ENCODE measurements around the gene ERLEC1. TPM values are rescaled to one million over a fixed set of nuclear protein-coding genes. Genes with fewer than 3 reads are reported as not detected.

Gene ERLEC1
- total RNA-seq, 1 donor, result 95.2 TPM

DNA sequence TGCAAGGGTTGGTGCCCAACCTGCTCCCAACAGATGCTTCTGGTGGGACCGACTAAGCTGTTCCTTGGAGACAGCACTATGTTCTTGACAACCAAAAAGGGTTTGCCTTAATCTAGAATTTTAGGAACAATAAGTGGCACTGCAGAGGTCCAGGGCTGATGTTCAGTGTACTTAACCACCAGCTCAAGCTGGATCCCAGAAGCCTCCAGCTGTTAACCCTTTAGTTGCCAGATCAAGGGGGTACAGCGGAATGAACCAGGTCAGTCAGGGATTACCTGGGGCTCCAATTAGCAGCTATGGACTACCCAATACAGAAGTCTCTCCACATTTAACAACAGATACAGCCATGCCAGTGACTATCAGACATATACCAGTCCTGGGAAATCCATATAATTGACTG lies 69.4 kb downstream of the ERLEC1 start:
- peaks cover 7% of the 10 kb centered on the region for H3K4me1 ChIP-seq (ENCODE audit: insufficient read depth, low read length)
- peaks cover 19% of the 10 kb centered on the region for H3K36me3 ChIP-seq (ENCODE audit: insufficient read depth, low read length)
- no peak overlapping the region for H3K4me3 ChIP-seq (ENCODE audit: insufficient read depth, low read length)
- H3K79me2 ChIP-seq (ENCODE audit: insufficient read depth, low read length), result no peaks in the 10 kb centered on the region
- no peaks in the 10 kb centered on the region for H3K27me3 ChIP-seq (ENCODE audit: insufficient read depth, low read length)
- no peak overlapping the region for H3K27ac ChIP-seq (ENCODE audit: low read depth, low read length)
- H2AFZ ChIP-seq (ENCODE audit: low read length), result no peak overlapping the region
- DNase-seq (ENCODE audit: insufficient read length, low spot score, missing footprints), result no peak
- H4K20me1 ChIP-seq (ENCODE audit: insufficient read depth, low read length), result peaks cover 9% of the 10 kb centered on the region
- no peak overlapping the region for H3K4me2 ChIP-seq (ENCODE audit: insufficient read depth, low read length)
- TF ChIP-seq, protein P1, sequence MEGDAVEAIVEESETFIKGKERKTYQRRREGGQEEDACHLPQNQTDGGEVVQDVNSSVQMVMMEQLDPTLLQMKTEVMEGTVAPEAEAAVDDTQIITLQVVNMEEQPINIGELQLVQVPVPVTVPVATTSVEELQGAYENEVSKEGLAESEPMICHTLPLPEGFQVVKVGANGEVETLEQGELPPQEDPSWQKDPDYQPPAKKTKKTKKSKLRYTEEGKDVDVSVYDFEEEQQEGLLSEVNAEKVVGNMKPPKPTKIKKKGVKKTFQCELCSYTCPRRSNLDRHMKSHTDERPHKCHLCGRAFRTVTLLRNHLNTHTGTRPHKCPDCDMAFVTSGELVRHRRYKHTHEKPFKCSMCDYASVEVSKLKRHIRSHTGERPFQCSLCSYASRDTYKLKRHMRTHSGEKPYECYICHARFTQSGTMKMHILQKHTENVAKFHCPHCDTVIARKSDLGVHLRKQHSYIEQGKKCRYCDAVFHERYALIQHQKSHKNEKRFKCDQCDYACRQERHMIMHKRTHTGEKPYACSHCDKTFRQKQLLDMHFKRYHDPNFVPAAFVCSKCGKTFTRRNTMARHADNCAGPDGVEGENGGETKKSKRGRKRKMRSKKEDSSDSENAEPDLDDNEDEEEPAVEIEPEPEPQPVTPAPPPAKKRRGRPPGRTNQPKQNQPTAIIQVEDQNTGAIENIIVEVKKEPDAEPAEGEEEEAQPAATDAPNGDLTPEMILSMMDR (IDR thresholded peaks at IDR 0.05; ENCODE audit: extremely low read depth, low read depth, low read length), result no peak
- no peaks in the 10 kb centered on the region for H3K9me3 ChIP-seq (ENCODE audit: low read depth, low read length)

DNA sequence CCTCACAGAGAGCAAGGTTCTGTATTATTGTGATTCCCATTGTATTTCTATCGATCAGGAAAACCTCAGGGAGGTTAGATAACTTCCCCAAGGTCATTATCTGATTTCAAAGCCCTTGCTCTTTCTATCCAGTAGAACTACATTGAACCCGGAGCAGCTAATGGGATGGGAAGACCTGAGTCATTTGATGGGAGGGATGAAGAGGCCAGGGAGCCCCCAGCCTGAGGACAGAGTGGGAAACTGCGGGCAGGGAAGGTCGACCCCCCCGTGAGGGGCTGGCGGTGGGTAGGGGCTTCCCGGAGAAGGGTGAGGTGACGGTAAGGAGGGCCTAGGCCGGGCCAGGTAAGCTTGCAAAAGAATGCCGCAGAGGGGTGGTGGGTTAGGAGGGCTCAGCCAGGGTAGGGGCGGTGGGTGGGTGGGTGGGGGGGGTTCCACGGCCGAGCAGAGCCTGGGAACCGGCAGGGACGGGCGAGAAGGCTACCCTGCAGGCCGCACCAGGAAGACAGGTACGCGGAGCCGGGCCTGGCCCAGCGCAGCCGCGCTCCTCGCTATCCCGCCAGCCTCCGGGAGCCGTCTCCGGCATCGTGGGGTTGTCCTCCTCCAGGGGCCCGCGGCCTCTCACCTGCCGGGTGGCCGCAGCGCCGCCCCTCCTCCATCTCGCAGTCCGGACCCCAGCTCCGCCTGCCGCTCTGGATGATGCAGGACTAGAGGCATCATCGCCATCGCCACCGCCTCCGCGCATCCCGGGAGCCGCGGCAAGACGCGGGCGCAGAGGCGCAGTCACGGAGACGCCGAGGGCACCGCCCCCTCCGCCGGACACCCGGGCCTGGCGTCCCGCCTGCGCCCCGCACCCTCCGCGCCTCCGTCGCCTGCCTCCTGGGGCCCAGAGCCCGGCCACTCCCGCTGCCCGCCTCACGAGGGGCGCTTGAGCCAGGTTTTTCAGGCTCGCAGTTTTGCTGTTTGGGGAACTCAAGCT lies 72.7 kb downstream of the ERLEC1 start, which contains the start of gene GPR75:
GPR75 (minus strand) TSS at position 762 of the 976 bp plus-strand sequence. CDS start 5,211 bp downstream, outside the sequence.
- no peaks in the 10 kb centered on the region for H3K79me2 ChIP-seq (ENCODE audit: insufficient read depth, low read length)
- no peak within 1 kb of the TSS for H2AFZ ChIP-seq (ENCODE audit: low read length)
- peak within 1 kb of the TSS; percentile 85 for H3K4me2 ChIP-seq (ENCODE audit: insufficient read depth, low read length)
- no peak within 1 kb of the TSS for H3K27ac ChIP-seq (ENCODE audit: low read depth, low read length)
- H3K4me3 ChIP-seq (ENCODE audit: insufficient read depth, low read length), result peak within 1 kb of the TSS; percentile 70
- peaks cover 6% of the 10 kb centered on the region for H4K20me1 ChIP-seq (ENCODE audit: insufficient read depth, low read length)
- H3K4me1 ChIP-seq (ENCODE audit: insufficient read depth, low read length), result peaks cover 7% of the 10 kb centered on the region
- peak; percentile 92 for DNase-seq (ENCODE audit: insufficient read length, low spot score, missing footprints)
- peaks cover 20% of the 10 kb centered on the region for H3K36me3 ChIP-seq (ENCODE audit: insufficient read depth, low read length)
- no peaks in the 10 kb centered on the region for H3K27me3 ChIP-seq (ENCODE audit: insufficient read depth, low read length)
- TF ChIP-seq, protein P1 (IDR thresholded peaks at IDR 0.05; ENCODE audit: extremely low read depth, low read depth, low read length), result no peak
- H3K9me3 ChIP-seq (ENCODE audit: low read depth, low read length), result no peaks in the 10 kb centered on the region

DNA sequence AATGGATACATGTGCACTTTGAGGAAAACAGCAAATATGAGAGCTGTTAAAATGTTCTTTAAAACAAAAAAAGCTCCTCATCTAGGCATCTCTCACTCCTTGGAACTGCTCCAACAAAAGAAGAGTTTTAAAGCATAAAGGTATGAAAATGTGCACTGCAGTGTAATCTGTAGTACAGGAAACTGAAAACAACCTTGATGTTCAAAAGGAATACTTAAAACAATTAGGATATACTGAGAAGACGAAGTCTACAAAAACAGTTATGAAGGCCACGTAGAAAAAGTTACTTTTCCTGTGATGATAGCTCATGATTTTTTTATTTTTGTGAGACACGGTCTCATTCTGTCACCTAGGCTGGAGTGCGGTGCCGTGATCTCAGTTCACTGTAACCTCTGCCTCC lies 75.0 kb downstream of the ERLEC1 start:
- TF ChIP-seq, protein P1 (IDR thresholded peaks at IDR 0.05; ENCODE audit: extremely low read depth, low read depth, low read length), result no peak
- no peak for DNase-seq (ENCODE audit: insufficient read length, low spot score, missing footprints)
- Histone ChIP-seq H2AFZ (ENCODE audit: low read length) (no peak overlapping the region), H3K36me3 (ENCODE audit: insufficient read depth, low read length) (peaks cover 36% of the 10 kb centered on the region), H3K9me3 (ENCODE audit: low read depth, low read length) (no peaks in the 10 kb centered on the region), H3K4me1 (ENCODE audit: insufficient read depth, low read length) (peaks cover 7% of the 10 kb centered on the region), H3K79me2 (ENCODE audit: insufficient read depth, low read length) (no peaks in the 10 kb centered on the region), H3K4me3 (ENCODE audit: insufficient read depth, low read length) (no peak overlapping the region), H3K27me3 (ENCODE audit: insufficient read depth, low read length) (no peaks in the 10 kb centered on the region), H3K4me2 (ENCODE audit: insufficient read depth, low read length) (no peak overlapping the region), H4K20me1 (ENCODE audit: insufficient read depth, low read length) (peaks cover 5% of the 10 kb centered on the region), H3K27ac (ENCODE audit: low read depth, low read length) (no peak overlapping the region)

DNA sequence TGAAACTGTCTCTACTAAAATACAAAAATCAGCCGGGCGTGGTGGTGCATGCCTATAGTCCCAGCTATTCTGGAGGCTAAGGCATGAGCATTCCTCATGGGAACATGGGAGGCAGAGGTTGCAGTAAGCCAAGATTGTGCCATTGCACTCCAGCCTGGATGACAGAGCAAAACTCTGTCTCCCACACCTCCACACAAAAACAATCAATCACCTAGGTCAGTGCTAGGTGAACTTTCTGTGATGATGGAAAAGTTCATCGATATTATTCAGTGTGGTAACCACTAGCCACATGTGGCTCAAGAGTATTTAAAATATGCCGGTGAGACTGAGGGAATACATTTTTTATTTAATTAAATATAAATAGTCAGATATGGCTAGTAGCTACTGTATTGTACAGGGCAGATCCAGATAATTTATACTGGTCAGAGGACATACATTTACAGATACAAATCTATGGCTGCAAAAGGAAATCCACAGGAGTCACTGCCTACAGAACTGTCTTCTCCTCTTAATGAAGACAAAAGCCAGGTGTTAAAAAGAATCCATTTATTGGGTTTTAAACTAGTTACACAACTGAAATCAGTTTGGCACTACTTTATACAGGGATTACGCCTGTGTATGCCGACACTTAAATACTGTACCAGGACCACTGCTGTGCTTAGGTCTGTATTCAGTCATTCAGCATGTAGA lies 76.8 kb downstream of the ERLEC1 start:
- Histone ChIP-seq H3K4me3 (ENCODE audit: insufficient read depth, low read length) (no peak overlapping the region), H2AFZ (ENCODE audit: low read length) (no peak overlapping the region), H3K9me3 (ENCODE audit: low read depth, low read length) (no peaks in the 10 kb centered on the region), H3K27me3 (ENCODE audit: insufficient read depth, low read length) (no peaks in the 10 kb centered on the region), H3K36me3 (ENCODE audit: insufficient read depth, low read length) (peaks cover 47% of the 10 kb centered on the region), H3K4me1 (ENCODE audit: insufficient read depth, low read length) (peaks cover 7% of the 10 kb centered on the region), H4K20me1 (ENCODE audit: insufficient read depth, low read length) (peaks cover 5% of the 10 kb centered on the region), H3K79me2 (ENCODE audit: insufficient read depth, low read length) (no peaks in the 10 kb centered on the region), H3K4me2 (ENCODE audit: insufficient read depth, low read length) (no peak overlapping the region), H3K27ac (ENCODE audit: low read depth, low read length) (no peak overlapping the region)
- no peak for DNase-seq (ENCODE audit: insufficient read length, low spot score, missing footprints)
- TF ChIP-seq, protein P1 (IDR thresholded peaks at IDR 0.05; ENCODE audit: extremely low read depth, low read depth, low read length), result no peak

All from osteoblast (primary cell).